HG02623 (cell line): ENCODE results near the gene BMP6.

Experiments
- ATAC-seq: cut with Tn5 transposase; IDR thresholded peaks from one replicate; pipeline ENCODE4 v1.9.1; 2021; ENCODE audit warnings: moderate library complexity; ENCODE audit not compliant: unreplicated experiment

Gene BMP6

GRCh38 chr6:7901056-7901455 lies 175.2 kb downstream of the BMP6 start:
- ATAC-seq: no peak

GRCh38 chr6:7901780-7902179 lies 175.9 kb downstream of the BMP6 start:
- no peak for ATAC-seq

- ATAC-seq: no peak
Measured at GRCh38 chr6:7902221-7902620, 176.3 kb downstream of the BMP6 start.

- no peak for ATAC-seq
Measured at GRCh38 chr6:7902867-7903266, 177.0 kb downstream of the BMP6 start.

GRCh38 chr6:7903673-7904072 lies 177.8 kb downstream of the BMP6 start:
- no peak for ATAC-seq

GRCh38 chr6:7904654-7905319 lies 178.9 kb downstream of the BMP6 start:
- ATAC-seq: no peak

- no peak for ATAC-seq
Measured at GRCh38 chr6:7905416-7905815, 179.5 kb downstream of the BMP6 start.

GRCh38 chr6:7906741-7907140 lies 180.8 kb downstream of the BMP6 start:
- no peak for ATAC-seq

- ATAC-seq: no peak
Measured at GRCh38 chr6:7907159-7907558, 181.3 kb downstream of the BMP6 start.

- ATAC-seq: peak; percentile 29
Measured at GRCh38 chr6:7909323-7910276, 183.7 kb downstream of the BMP6 start.

GRCh38 chr6:7910298-7910653 lies 184.4 kb downstream of the BMP6 start:
- ATAC-seq: peak; percentile 9

- peak; percentile 62 for ATAC-seq
Measured at GRCh38 chr6:7910654-7911344, 184.9 kb downstream of the BMP6 start, which contains the start of gene TXNDC5. Gene TXNDC5, minus strand, starts transcription at chr6:7910788. Its CDS starts 12 bp downstream, at chr6:7910776.

- no peak for ATAC-seq
Measured at GRCh38 chr6:7911345-7911725, 185.4 kb downstream of the BMP6 start.

- no peak for ATAC-seq
Measured at GRCh38 chr6:7912024-7912423, 186.1 kb downstream of the BMP6 start.

GRCh38 chr6:7912736-7913517 lies 187.0 kb downstream of the BMP6 start:
- no peak for ATAC-seq

- no peak for ATAC-seq
Measured at GRCh38 chr6:7914311-7914710, 188.4 kb downstream of the BMP6 start.

- no peak for ATAC-seq
Measured at GRCh38 chr6:7914991-7915789, 189.3 kb downstream of the BMP6 start.

- ATAC-seq: peak; percentile 80
Measured at GRCh38 chr6:7916959-7917358, 191.1 kb downstream of the BMP6 start.

GRCh38 chr6:7917729-7918128 lies 191.8 kb downstream of the BMP6 start:
- ATAC-seq: no peak

GRCh38 chr6:7918403-7918802 lies 192.5 kb downstream of the BMP6 start:
- no peak for ATAC-seq
